ENCODE measurements around the gene ITGAL.

The ITGAL gene

DNA sequence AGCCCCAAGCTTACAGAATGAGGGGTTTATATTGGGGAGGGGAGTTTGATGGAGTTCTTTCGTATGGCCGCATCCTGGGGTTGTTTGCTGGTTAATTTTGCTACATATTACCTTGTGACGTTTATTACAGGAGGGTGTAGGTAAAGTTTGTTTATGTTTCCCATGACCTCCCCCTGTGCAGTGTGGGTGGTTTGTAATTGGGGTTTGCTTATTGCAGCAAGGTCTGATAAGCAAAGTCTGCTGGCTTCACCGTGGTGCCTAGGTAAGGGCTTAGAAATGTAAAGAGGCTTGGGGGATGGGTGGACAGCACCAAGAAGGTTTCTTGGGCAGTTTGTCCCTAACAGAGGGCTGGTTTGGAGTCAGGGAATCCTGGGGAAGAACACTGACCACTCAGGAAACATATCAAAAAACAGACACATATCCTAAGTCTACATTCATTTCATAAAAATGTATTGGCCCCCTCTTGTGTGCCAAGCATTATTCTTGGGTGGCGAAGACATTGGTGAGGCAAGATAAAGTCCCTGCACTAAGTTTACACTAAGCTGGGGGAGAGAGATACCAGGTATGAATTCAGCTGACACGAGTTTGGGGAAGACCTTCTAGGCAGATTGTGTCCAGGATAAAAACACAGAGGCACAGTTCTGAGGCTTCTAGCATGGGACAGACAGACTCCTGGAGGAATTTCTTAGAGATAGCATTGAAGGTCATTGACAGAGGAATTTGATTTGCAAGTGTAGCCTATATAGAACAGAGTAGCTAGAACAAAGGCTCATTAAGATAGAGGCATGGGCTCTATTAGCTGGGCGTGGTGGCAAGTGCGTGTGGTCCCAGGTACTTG is 76.1 kb downstream of the ITGAL start:
- no peak for DNase-seq

DNA sequence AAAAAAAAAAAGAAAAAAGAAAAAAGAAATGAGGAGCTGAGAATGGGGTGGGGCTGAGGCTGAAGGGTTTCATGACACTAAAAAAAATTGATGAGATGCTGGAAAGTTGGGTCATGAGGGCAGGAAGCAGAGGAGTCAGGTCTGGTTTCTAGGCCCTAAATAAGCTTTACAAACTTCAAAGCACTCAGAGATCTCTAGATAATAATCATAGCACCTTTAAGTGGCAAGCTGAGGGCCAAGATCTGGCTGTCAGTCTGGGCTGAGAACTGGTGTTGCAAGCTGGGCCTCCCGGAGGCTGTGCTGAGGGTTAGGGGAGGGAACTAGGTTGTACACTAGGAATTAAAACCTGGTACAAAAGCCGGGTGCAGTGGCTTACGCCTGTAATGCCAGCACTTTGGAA is 79.2 kb downstream of the ITGAL start:
- DNase-seq = no peak

GRCh38 chr16:30552956-30553355 is 80.4 kb downstream of the ITGAL start:
- no peak for DNase-seq

DNA sequence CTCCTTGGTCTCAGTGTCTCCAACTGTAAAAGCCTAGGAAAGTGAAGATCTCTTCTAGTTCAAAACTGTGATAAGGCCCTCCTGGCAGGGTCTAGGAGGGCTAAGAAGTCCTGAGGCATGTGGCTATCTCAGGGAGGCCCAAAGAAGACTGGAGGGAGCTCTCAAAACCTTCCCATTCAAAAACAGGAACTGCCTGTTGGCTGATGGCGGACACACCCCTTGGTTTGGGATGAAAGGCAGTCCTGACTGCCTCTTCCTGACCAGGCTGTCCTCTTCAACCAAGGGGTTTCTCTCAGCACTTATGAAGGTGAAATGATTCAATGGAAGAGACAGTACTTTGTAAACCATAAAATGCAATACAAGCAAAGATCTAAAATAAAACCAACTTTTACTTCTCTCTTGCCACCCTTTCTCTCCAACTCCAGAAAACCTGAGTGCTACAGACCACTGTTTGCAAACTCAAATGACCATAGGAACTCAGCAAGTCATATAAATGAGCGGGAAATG is 80.9 kb downstream of the ITGAL start:
- DNase-seq = no peak

DNA sequence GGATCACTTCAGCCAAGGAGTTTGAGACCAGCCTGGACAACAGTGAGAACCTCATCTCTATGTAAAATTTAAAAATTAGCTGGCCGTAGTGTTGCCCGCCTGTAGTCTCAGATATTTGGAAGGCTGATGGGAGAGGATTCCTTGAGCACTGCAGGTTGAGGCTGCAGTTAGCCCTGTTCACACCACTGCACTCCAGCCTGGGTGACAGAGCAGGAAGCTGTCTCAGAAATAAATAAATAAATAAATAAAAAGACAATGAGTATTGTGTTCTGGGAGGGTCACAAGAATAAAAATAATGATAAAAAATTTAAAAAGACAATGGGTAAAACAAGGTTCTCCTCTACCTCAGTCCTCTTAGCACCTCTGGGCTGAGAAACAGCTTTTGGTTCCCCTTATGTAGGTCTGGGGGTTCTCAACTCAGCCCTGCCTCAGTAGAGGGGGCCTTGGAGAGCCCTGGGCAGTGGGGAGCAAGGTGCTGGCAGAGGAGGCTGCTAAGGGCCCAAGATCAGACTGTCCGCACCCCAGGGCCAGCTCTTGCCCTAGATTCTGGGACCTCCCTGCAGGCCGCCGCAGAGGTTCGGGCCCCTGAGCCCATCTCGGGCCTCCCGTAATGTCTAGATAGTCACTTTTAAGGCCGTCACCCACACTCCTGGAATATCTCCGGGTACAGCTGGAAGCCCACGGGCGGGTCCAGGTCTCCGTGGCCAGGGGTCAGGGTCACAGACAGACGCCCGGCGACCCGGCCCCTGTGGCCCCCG is 82.2 kb downstream of the ITGAL start:
- DNase-seq = no peak

DNA sequence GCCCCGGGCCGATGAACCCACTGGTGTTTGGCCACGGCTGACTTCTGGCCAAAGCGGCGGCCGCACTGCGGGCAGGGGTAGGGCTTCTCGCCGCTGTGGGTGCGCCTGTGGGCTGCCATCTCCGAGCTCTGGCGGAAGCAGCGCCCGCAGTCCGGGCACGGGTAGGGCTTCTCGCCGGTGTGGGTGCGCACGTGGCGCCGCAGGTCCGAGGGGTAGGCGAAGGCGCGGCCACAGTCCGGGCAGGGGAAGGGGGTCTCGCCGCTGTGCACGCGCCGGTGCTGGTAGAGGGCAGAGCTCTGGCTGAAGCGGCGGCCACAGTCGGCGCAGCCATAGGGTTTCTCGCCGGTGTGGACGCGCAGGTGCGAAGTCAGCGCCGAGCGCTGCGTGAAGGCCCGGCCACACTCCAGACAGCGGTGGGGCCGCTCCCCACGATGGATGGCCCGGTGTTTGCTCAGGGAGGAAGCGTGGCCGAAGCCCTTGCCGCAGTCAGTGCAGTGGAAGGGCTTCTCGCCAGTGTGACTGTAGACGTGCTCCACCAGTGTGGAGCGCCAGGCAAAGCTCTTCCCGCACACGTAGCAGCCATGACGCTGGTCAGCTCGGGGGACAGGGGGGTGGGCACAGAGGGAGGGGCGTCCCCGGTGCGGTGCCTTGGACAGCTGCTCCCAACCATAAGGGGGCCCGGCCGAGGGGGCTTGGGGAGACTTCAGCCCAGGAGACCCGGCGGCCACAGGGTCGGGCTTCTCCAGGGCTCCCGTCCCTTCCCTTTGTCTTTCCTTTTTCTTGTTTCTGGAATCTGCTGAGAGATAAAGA is 83.0 kb downstream of the ITGAL start:
- no peak for DNase-seq

- DNase-seq = no peak
These were observed 83.6 kb downstream of the ITGAL start for GRCh38 chr16:30556125-30556473.

- no peak for DNase-seq
These were observed 85.1 kb downstream of the ITGAL start for GRCh38 chr16:30557707-30557956.

- DNase-seq = peak; percentile 99
These were observed 85.6 kb downstream of the ITGAL start, which contains the start of gene ZNF764 for GRCh38 chr16:30557957-30558788. Gene ZNF764 (minus strand): TSS chr16:30558374. CDS start chr16:30558182, 192 bp downstream.

DNA sequence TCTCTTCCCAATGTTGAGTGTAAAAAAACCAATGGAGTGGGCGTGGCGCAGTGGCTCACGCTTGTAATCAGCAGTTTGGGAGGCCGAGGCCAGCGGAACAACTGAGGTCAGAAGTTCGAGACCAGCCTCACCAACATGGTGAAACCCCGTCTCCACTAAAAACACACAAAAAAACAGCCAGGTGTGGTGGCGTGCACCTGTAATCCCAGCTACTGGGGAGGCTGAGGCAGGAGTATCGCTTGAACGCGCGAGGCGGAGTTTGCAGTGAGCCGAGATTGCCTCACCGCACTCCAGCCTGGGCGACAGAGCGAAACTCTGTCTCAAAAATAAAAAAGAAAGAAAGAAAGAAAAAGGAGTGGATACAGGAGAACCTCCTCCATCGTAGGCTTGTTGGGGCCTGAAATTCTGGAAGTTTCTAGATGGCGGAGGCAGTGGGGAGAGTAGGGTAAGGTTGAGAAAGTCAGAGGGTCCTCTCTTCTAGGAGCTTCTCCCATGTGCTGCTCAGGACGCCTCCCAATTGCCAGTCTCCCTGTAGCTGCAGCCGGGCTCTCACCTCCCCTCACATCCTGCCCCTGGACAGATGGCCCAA is 86.3 kb downstream of the ITGAL start:
- no peak for DNase-seq

GRCh38 chr16:30559690-30560089 is 87.1 kb downstream of the ITGAL start:
- DNase-seq = no peak

- DNase-seq = peak; percentile 57
These were observed 88.7 kb downstream of the ITGAL start for GRCh38 chr16:30561089-30561816.

DNA sequence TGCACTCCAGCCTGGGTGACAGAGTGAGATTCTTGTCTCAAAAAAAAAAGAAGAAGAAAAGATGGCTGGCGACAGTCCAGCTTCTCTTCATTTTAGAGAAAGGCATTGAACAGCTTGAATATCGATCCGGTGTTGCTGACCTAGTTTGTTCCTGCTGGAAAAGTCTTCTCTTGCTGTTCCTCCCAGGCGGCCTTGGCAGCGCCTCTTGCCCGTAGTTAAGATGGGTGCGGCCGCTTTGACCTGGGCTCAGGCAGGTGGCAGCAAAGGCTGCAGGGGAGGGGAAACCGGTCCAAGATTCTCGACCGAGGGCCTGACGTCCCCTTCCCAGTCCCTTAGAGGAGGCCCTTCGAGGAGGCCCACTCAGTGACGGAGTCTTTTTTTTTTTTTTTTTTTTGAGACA is 89.5 kb downstream of the ITGAL start:
- DNase-seq = no peak

- DNase-seq = no peak
These were observed 93.0 kb downstream of the ITGAL start for GRCh38 chr16:30565526-30565925.

DNA sequence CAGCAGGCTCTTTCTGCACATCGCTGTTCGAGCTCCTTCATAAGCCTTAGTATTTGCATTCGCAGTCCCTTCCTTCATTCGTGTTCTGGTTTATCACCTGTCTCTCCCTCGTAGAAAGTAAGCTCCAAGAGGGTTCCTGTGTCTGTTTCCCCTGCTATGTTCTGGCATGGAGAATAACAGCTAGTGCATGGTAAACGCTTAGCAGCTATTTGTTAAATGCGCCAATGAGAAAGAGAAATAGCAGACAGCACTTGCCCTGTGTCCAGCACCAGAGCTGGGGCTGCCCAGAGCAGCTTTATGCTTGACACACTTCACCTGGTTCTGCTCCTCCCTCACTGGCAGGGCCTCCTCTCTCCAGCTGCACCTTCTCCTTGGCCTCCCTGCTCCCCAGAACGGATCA is 93.4 kb downstream of the ITGAL start:
- no peak for DNase-seq

- no peak for DNase-seq
These were observed 94.0 kb downstream of the ITGAL start for GRCh38 chr16:30566531-30566930.

- DNase-seq = no peak
These were observed 94.8 kb downstream of the ITGAL start for GRCh38 chr16:30567160-30567990.

GRCh38 chr16:30567991-30568638 is 95.6 kb downstream of the ITGAL start:
- peak; percentile 32 for DNase-seq

GRCh38 chr16:30569281-30569680 is 96.7 kb downstream of the ITGAL start:
- DNase-seq = no peak

Measured in NCI-H345 (cell line).